GM21526 (cell line): ENCODE results near the gene PDE4A.
A peak's percentile ranks its signal among the peaks of the same experiment; 100 is the strongest.
"Not testable (repeated sequence)": the region's sequence is repeated elsewhere in the genome, so short reads cannot be mapped to it uniquely, and the experiment has no call there.

ENCODE experiments used
- ATAC-seq: cut with Tn5 transposase; IDR thresholded peaks from one replicate; pipeline ENCODE4 v1.9.1; 2021; ENCODE audit warnings: moderate library complexity; ENCODE audit not compliant: unreplicated experiment, low FRiP score

The PDE4A gene

DNA sequence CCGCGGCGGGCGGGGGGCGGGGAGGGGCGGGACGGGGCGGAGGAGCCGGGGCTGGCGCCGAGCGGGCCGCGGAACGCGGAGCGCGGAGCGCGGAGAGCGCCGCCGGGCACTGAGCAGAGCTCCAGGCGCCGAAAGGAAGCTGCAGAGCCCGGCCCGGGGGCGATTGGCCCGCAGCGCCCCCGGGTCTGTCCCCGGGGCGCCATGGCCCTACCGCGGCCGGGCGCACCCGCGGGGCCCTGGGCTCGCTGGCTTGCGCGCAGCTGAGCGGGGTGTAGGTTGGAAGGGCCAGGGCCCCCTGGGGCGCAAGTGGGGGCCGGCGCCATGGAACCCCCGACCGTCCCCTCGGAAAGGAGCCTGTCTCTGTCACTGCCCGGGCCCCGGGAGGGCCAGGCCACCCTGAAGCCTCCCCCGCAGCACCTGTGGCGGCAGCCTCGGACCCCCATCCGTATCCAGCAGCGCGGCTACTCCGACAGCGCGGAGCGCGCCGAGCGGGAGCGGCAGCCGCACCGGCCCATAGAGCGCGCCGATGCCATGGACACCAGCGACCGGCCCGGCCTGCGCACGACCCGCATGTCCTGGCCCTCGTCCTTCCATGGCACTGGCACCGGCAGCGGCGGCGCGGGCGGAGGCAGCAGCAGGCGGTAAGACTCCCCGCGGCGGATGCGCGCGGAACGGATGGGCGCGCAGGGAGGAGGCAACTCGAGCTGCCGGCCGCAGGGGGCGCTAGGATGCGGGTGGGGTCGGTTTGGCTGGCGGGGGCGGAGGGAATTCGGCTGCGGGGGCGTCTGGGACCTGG lies at the start of gene PDE4A:
PDE4A (plus strand) TSS at position 95 of the 796 bp plus-strand sequence; CDS start at position 322, 227 bp downstream.
- no peak for ATAC-seq

DNA sequence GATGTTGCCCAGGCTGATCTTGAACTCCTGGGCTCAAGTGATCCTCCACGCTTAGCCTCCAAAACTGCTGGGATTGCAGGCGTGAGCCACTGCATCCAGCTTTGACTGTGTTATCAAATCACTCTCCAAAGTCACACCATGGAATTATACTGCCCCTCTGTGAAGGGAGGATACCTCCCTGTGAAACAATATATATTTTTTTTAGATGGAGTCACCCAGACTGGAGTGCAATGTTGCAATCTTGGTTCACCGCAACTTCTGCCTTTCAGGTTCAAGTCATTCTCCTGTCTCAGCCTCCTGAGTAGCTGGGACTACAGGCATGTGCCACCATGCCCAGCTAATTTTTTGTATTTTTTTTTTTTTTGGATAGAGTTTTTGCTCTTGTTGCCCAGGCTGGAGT lies 47.6 kb upstream of the PDE4A start:
- no peak for ATAC-seq

DNA sequence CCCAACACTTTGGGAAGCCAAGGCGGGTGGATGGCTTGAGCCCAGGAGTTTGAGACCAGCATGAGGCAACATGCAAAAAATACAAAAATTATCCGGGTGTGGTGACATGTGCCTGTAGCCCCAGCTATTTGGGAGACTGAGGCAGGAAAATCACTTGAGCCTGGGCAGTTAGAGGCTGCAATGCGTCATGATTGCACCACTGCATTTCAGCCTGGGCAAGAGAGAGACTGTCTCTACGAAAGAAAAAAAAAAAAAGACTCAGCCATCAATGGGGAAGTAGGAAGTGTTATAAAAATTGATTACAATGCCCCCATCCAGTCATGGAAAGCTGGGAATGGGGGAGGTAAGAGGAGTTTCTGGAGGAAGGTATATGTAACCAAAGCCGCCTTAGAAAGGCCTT lies 45.4 kb upstream of the PDE4A start:
- ATAC-seq = no peak

DNA sequence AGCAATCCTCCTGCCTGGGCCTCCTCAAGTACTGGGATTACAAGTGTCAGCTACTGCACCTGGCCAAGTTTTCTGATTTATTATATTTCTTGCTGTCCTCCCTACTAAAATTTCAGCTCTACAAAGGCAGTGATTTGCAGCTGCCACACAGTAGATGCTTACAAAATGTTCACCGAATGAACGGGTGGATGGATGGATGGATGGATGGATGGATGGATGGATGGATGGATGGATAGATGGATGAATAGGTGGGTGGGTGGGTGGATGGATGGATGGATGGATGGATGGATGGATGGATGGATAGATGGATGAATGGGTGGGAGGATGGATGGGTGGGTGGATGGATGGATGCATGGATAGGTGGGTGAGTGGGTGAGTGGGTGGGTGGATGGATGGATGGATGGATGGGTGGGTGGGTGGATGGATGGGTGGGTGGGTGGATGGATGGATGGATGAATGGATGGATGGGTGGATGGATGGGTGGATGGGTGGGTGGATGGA lies 43.1 kb upstream of the PDE4A start:
- ATAC-seq = not testable (repeated sequence)

DNA sequence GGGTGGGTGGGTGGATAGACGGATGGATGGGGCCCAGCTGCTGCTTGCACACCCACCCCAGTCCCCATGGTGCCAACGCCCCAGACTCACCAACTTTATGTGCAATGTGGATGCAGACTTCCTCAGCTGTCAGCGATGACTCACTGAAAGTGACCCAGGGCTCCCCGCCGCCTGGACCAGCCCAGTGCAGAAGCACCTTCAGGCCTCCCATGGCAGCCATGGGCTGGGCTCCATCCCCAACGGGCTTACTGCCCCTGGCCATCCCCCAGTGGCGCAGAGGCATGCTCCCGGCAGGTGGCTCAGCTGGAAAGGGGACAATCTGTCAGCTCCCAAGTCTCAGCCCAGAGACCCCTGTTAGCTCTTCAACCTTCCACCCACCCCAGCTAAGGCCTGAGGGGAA lies 42.2 kb upstream of the PDE4A start:
- ATAC-seq = no peak

DNA sequence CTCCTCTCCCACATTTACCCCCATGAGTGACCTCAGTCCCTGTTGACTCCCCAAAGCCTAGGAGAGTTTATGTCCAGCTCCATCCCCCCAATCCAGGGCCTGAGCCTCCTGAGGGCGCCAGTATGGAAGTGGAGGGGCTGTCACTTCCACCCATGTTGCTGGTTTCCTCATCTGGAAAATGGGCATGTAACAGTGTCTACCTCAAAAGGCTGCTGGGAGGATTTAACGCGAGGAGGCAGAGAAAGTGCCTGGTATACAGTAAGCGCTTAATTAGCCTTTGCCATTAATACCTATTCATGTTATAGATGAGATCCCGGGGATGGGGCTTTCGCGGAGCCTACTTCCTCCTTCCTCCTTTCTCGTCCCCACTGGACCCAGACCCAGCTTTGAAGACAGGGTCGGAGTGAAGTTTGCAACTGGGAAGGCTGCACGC lies 40.4 kb upstream of the PDE4A start:
- peak; percentile 3 for ATAC-seq

DNA sequence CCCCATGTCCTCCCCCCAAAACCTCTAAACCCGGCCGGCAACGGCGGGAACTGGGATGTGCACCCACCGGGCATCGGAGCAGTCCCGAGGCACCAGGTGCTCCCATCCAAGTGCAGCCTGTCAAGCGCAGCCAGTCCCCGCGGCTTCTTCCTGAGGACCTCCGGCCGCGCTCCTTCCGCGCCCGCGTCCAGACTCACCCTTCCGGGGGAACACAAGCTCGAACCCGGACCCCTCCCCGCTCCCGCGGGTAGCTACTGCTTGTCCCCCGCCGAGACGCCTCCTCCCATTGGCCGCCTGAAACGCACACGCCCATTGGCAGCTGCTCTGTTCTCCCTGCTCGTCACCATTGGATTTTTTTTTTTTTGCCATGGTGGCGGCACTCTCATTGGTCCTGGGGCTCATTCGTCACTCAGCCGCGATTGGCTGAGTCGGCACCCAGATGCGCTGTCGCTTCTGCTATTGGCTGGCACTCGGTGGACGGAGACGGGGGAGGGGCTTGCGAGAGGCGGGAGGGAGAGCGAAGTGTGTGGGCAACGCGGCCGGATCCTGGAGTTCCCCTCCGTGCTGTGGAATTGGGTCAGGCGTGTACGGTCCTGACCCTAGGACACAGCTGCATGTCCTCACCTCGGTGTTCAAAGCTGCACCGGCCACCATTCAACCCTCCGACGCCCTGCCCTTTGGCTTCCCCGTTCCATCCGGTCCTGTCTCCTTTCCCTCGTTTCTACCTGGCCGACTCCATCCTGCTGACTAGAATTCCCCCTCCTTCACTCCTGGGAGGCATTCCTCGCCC lies 39.8 kb upstream of the PDE4A start, which contains the start of gene TYK2:
TYK2 (minus strand) TSS at position 260 of the 790 bp plus-strand sequence. CDS start 2,166 bp downstream, outside the sequence.
- peak; percentile 79 for ATAC-seq

DNA sequence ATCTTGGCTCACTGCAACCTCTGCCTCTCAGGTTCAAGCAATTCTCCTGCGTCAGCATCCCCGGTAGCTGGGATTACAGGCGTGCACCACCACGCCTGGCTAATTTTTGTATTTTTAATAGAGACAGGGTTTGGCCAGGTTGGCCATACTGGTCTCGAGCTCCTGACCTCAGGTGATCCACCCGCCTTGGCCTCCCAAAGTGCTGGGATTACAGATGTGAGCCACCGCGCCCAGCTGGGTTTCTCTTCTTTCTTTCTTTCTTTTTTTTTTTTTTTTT lies 37.2 kb upstream of the PDE4A start:
- not testable (repeated sequence) for ATAC-seq

DNA sequence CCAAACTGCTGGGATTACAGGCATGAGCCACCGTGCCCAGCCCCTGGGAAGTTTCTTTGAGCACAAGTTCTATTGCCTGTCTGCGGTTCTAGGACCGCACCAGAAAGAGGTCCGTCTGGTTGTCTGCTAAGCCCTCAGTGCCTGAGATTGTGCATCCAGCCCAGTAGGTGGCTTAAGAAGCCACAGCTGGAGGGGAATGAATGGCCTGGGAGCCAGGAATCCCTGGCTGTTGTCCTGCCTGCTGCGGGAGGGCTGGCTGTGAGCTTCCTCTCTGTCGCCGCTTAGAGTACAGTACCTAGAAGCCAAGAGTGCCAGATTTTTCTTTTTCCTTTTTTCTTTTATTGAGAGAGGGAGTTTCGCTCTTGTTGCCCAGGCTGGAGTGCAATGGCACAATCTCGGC lies 35.8 kb upstream of the PDE4A start:
- no peak for ATAC-seq

DNA sequence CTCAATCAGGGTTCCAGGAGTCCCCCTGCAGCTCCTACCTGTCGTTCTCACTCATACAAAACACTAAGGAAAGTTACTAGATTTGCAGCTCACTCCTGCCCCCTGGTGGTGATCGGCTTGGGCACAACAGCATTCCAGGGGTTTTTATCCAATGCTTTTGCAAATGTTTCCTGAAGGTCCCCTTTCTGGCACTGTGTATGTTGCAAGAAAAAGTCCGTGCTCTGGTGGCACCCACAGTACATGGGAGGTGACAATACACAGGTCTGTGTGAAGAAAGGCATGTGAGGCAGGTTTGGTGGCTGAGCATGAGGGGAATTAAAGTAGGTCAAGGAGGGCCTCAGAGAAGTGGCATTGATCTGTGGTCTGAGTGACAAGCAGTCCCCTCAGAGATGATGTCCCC lies 31.4 kb upstream of the PDE4A start:
- no peak for ATAC-seq

DNA sequence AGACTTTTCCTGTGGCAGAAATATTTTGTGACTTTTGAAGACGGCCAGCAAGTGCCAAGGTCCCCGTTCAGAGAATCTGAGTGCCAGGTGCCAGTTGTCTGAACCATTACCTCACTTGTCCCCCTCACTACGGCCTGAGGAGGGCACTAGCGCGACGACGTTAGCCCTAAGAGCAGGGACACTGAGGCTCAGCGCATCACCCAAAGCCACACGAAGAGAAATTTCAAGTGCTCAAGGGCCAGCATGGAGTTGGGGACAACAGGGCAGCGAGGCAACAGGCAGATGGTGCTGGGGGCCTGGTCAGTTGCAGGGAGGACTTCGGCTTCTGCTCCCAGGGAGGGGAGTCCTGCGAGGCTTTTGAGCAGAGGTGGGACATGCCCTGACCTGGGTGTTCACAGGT lies 30.5 kb upstream of the PDE4A start:
- no peak for ATAC-seq

DNA sequence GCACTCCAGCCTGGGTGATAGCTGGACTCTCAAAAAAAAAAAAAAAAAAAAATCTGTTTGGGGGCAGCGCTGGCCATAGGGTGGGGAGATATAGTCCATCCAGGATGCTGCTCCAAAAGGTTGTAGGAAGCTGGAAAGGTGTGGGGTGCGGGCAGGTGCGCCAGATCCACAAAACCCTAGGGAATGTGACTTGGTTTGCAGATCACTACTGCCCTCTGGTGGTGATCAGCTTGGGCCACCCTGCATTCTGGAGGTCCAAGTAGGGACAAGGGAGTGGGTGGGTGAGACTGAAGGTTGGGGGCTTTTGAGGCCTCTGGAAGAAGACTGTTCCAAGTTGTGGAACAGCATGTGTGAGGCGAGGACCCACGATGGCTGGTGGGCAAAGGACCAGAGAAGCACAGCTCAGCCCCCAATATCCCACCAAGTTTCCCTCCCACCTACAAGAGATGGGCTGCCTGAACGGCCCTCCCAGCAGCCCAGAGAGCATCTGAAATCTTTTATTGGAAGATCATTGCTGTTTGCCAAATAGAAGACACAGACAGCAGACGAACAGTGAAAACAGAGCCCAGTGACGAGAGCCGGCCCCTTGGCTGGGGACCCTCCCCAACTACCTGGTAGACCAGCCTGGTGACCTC lies 29.6 kb upstream of the PDE4A start:
- no peak for ATAC-seq

DNA sequence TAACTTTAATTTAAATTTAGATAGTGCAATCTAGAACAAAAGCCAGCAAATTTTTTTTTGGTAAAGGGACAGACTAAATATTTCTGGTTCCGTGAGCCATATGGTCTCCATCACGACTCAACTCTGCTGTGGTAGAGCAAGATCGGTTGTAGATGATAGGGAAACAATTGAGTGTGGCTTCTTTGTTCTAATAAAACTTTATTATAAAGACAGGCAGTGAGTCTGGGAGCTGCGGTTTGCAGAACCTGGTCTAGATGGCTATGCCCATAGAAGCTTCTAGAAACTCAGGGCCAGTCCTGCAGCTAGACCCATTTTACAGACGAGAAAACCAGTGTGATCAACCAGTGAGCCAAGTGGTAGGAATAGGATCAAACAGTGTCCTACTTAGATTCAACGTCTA lies 28.2 kb upstream of the PDE4A start:
- no peak for ATAC-seq

DNA sequence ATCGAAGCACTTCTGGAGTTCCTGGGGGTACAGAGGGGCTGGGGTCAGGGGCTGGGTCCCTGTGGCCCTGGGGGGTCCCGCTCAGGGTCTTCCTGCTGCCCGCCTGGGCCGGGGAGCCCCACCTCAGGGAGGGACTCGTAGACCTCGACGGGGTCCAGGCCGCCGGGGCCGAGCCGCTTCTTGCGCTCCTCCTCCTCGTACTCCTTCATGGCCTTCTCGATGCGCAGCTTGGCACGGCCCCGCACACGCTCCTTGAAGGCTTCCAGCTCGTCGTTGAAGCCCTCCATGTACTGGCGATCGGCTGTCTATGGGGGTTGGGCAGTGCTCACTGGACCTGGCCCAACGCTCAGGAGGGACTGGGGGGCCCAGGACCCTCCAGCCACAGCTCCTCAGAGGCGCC lies 27.2 kb upstream of the PDE4A start:
- ATAC-seq = no peak

DNA sequence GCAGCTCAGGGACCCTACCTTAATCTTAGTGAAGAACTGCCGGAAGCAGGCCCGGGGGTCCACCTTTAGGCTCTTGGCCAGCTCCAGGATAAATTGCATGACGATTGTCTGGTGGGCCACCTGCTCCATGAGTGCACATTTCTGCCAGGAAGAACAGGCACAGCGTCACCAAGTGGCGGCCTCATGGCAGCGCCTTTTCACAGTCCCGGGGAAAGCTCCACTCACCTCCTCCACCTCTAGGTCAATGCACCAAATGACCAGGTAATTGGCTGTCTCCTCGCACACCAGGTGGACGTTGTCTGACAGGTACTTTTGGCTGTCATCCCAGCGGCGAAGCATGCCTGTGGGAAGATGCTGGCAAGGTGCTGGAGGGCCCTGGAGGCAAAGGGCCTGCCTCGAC lies 25.3 kb upstream of the PDE4A start:
- ATAC-seq = no peak

DNA sequence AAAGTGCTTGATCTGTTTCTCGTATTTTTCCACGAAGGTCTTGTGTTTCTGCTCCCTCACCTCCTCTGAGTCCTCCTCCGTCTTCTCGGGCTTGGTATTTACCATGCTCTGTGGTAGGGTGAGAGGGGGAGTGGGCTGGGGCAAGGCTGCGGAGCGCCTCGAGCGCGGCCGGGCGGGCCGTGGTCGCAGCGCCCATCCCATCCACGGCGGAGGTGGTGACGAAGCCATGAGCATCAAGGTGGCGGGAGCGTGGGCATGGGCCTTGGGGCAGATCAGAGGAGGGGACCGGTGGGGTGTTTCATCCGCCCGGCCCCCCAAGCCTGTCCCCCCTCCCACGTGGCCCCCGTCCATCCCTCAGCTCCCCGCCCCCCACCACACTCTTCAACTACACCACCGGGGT lies 24.9 kb upstream of the PDE4A start:
- ATAC-seq = no peak

DNA sequence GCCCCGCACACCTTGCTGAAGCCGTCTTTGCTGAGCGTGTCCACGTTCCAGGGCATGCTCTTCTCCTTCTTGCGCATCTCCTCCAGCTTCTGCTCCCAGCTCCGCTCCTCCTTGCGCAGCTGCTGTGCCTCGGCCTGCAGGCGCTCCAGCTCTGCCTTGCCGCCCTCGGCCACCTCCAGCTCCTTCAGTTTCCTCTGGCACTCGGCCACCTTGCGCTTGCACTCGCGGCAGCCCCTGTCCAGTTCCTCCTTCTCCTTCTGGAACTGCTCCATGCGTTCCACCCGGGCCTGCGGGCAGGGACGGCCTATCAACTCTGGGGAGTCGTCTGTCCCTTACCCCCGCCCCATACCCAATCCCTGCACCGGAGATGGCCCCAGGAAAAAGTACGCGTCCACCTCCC lies 24.4 kb upstream of the PDE4A start:
- ATAC-seq = no peak

DNA sequence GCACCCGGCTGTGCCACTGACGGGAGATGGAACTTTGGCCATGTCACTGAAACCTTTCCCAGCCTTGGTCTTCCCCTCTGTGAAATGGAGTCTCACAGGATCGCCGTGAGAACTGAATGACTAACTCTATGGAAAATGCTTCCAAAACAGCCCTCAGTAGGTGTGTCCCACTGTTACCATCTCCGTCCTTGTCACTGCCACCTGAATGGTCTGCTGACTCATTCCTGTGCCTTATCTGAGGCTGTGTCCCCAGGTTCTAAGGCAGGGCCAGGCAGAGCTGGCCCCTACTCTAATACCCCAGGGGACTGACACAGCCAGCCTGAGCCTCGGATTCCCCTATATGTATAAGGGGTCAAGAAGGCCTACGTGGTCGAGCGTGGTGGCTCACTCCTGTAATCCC lies 21.5 kb upstream of the PDE4A start:
- ATAC-seq = no peak

DNA sequence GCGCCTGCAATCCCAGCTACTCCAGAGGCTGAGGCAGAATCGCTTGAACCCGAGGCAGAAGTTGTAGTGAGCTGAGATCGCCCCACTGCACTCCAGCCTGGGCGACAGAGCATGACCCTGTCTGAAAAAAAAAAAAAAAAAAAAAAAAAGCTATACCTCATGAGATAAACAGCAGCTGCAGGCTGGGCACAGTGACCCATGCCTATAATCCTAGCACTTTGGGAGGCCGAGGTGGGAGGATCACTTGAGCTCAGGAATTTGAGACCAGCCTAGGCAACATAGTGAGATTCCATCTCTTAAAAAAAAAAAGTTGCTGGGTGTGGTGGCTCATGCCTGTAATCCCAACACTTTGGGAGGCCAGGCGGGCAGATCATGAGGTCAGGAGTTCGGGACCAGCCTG lies 21.0 kb upstream of the PDE4A start:
- ATAC-seq = not testable (repeated sequence)

DNA sequence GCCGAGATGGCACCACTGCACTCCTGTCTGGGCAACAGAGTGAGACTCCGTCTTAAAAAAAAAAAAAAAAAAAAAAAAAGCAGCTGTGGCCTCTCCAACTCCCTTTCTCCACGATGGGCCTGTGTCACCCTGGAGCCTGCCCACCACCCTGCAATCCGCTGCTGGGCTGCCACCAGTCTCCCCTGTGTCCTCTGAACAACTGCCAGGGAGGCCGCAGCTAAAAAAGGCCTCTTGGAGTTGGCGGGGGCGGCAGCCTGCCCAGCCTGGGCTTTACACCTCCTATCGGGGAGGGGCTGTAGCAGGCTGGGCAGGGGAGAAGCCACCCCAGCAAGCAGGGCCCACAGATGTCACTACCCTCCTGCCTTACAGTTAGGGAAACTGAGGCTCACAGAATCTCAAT lies 20.5 kb upstream of the PDE4A start:
- no peak for ATAC-seq

DNA sequence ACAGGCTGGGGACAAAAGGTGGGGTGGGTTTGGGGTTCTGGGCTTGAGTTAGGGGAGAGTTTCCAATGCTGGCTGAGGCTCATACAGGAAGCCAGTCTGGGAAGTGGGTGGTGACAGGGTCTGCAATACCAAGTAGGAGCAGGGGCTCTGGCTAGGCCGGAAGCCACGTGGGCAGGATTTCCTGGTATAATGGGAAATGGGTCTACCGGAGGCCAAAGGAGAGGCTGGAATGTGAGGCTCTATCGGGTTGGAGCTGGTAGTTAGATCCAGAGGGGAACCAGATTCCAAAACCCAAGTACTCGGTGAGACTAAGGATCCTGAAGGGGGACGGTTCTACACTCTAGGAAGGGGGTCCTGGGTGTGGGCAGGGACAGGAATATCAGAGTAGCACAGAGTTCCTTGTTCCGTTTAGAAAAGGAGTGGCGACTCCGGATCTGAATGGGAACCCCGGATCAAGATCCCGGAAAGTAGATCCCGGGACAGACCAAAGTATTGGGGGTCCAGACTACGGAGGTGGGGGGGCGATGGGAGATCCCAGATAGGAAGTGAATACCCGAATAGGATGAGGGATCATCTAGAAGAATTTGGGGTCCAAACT lies 17.8 kb upstream of the PDE4A start:
- no peak for ATAC-seq
